Lower lobe of right lung (tissue), 2 donors: ENCODE results near the gene SMARCE1. TPM values are rescaled to one million over a fixed set of nuclear protein-coding genes. Genes with fewer than 3 reads are reported as not detected.
A peak's percentile ranks its signal among the peaks of the same experiment; 100 is the strongest.

Experiments
- ATAC-seq, 2 donors: fragments of 200-7000 bp; cut with Tn5 transposase; one replicate each; pipeline ENCODE4 v1.9.1; 2020 to 2022; ENCODE audit warnings: mild to moderate bottlenecking in 2 of 2, moderate library complexity in 2 of 2
- DNase-seq: peaks from one replicate; pipeline ENCODE4 v3.0.0-alpha.2; 2020
- H3K27ac ChIP-seq: fragments of 200-600 bp; one replicate; pipeline ENCODE4 v1.8.0; 2022
- H3K27me3 ChIP-seq: fragments of 200-600 bp; one replicate; pipeline ENCODE4 v1.8.0; 2022; ENCODE audit warnings: low read depth
- H3K36me3 ChIP-seq: fragments of 200-600 bp; one replicate; pipeline ENCODE4 v1.8.0; 2022; ENCODE audit warnings: mild to moderate bottlenecking
- H3K4me1 ChIP-seq: fragments of 200-600 bp; one replicate; pipeline ENCODE4 v1.8.0; 2022
- H3K4me3 ChIP-seq: fragments of 200-600 bp; one replicate; pipeline ENCODE4 v1.8.0; 2022; ENCODE audit warnings: mild to moderate bottlenecking
- H3K9me3 ChIP-seq: fragments of 200-600 bp; one replicate; pipeline ENCODE4 v1.8.0; 2022
- CTCF ChIP-seq: fragments of 200-600 bp; IDR thresholded peaks from one replicate; pipeline ENCODE4 v1.8.0; 2022; ENCODE audit warnings: antibody characterized with exemption, mild to moderate bottlenecking
- intact Hi-C: fragments of 100-400 bp; cut with DNase I; formaldehyde crosslinking; loops from one replicate; pipeline ENCODE4 v1.11.0; 2022
- total RNA-seq: library from RNA; stranded (reverse); fragmentation: NEBNext Ultra II Directional; extraction: Animal tissue kit (Norgen Biotek cat#: 25700); gene quantifications from one replicate; pipeline ENCODE4 v1.2.1, GENCODE V29; 2021
- donor health status: DM: no; HTN: yes; CAD: no; lungs with severe emphysema.

SMARCE1 gene
- total RNA-seq, 1 donor from 2014 or later = 83.6 TPM

DNA sequence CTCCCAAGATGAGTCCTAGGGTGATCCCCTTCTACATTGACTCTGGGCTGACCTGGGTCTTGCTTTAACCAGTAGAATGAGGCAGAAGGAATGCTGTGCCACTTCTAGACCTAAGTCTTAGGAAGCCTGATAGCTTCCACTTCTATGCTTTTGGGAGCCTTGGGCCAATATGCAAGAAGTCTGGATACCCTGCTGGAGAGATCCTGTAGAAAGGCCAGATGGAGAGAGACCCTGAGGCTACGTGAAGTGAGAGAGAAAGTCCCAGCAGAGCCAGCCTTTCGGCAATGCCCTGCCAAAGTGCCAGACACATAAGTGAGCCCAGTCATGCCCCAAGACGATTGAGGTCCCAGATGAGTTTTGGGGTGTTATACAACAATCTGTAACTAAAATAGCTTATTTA, 15.6 kb upstream of the SMARCE1 start:
- H3K36me3 ChIP-seq = no peaks in the 10 kb centered on the region
- no peak overlapping the region for H3K4me3 ChIP-seq
- no peaks in the 10 kb centered on the region for H3K9me3 ChIP-seq
- intact Hi-C loops = no loop called here
- H3K4me1 ChIP-seq = no peaks in the 10 kb centered on the region
- DNase-seq = no peak
- no peak for TF ChIP-seq CTCF
- no peak overlapping the region for H3K27ac ChIP-seq
- H3K27me3 ChIP-seq = no peaks in the 10 kb centered on the region
- no peak for ATAC-seq

DNA sequence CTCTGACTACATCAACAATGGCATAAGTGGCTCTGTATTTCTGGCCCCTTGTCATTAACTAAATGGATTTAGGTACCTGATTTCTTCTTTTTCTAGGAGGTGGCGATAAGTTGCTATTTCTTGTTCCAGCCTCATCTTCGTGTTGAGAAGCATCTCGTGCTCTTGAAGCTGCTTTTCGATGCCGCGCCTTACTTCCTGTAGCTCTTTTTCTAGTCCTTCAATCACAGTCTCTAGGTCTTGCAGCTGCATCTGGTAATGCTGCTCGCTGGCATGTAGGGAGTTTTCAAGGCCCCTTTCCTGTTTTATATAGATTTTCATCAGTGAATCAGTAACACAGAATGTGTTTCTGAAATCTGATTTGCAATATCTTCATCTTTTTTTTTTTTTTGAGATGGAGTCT, 12.3 kb upstream of the SMARCE1 start:
- intact Hi-C loops = no loop called here
- no peak for ATAC-seq

DNA sequence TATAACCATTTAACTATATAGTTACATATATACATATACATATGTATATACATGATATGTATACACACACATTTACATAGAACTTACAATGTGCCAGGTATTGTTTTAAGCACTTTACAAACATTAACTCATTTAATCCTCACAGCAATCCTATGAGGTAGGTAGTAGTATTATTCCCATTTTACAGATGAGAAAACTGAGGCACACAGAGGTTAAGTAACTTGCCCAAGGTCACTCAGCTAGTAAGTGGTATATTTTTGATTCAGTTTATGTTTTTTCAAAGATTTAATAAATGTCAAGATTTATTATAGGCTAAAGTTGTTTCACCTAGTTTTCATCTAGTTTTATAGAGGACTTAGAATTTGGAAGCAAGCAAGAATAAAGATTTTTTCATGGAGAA, 10.8 kb upstream of the SMARCE1 start:
- Histone ChIP-seq H3K27me3 (no peaks in the 10 kb centered on the region), H3K9me3 (no peaks in the 10 kb centered on the region), H3K36me3 (no peaks in the 10 kb centered on the region), H3K4me3 (no peak overlapping the region), H3K27ac (no peak overlapping the region), H3K4me1 (no peaks in the 10 kb centered on the region)
- DNase-seq = no peak
- ATAC-seq = no peak
- no peak for TF ChIP-seq CTCF
- intact Hi-C loops = no loop called here

More for the DNA sequence above, 12.3 kb upstream of the SMARCE1 start:
- Histone ChIP-seq H3K4me3 (no peak overlapping the region), H3K36me3 (no peaks in the 10 kb centered on the region), H3K4me1 (no peaks in the 10 kb centered on the region), H3K9me3 (no peaks in the 10 kb centered on the region), H3K27ac (no peak overlapping the region), H3K27me3 (no peaks in the 10 kb centered on the region)
- DNase-seq = no peak
- no peak for TF ChIP-seq CTCF

GRCh38 chr17:40651939-40652338, 4.3 kb upstream of the SMARCE1 start:
- intact Hi-C loops = no loop called here
- ATAC-seq = no peak

GRCh38 chr17:40648384-40648968, 858 bp upstream of the SMARCE1 start:
- H3K27me3 ChIP-seq = no peaks in the 10 kb centered on the region
- ATAC-seq (peak; percentile 61 to 64), DNase-seq (no peak)
- TF ChIP-seq CTCF = no peak
- intact Hi-C loops = no loop called here
- H3K9me3 ChIP-seq = no peaks in the 10 kb centered on the region
- H3K4me1 ChIP-seq = peaks cover 41% of the 10 kb centered on the region
- peak overlapping the region; percentile 88 for H3K4me3 ChIP-seq
- H3K27ac ChIP-seq = peak overlapping the region; percentile 97
- peaks cover 21% of the 10 kb centered on the region for H3K36me3 ChIP-seq

More at GRCh38 chr17:40651939-40652338, 4.3 kb upstream of the SMARCE1 start:
- Histone ChIP-seq H3K4me3 (no peak overlapping the region), H3K36me3 (no peaks in the 10 kb centered on the region), H3K27ac (no peak overlapping the region), H3K9me3 (no peaks in the 10 kb centered on the region), H3K27me3 (no peaks in the 10 kb centered on the region), H3K4me1 (peaks cover 8% of the 10 kb centered on the region)
- no peak for TF ChIP-seq CTCF
- no peak for DNase-seq
